HEK293T (cell line): ENCODE results near the gene APMAP.

Experiments used
- CTCF ChIA-PET: fragments of 350-600 bp; formaldehyde crosslinking; extraction: SDS; loops from one replicate; lab custom pipeline; 2021; ENCODE audit warnings: antibody characterized with exemption, inconsistent platforms; lab: Yijun Ruan, JAX
- POLR2A ChIA-PET: fragments of 350-600 bp; formaldehyde crosslinking; extraction: SDS; loops from one replicate; lab custom pipeline; 2020; ENCODE audit warnings: antibody characterized with exemption, inconsistent platforms; lab: Yijun Ruan, JAX
- DNase-seq: peaks from one replicate; pipeline ENCODE4 v3.0.0; 2012; ENCODE audit warnings: mixed read lengths; ENCODE audit errors: extremely low spot score
- ARNT ChIP-seq: fragments of 450-650 bp; IDR thresholded peaks from 2 replicates; pipeline ENCODE4 v1.6.1; 2017; ENCODE audit warnings: mild to moderate bottlenecking
- BHLHE40 ChIP-seq: fragments of 450-650 bp; IDR thresholded peaks from 2 replicates; pipeline ENCODE4 v1.6.1; 2016; ENCODE audit warnings: mild to moderate bottlenecking, moderate library complexity, borderline replicate concordance
- CTBP1 ChIP-seq: fragments of 450-650 bp; IDR thresholded peaks from 2 replicates; pipeline ENCODE4 v1.6.1; 2016; ENCODE audit warnings: borderline replicate concordance
- ELF4 ChIP-seq: fragments of 450-650 bp; IDR thresholded peaks from 2 replicates; pipeline ENCODE4 v1.6.1; 2017; ENCODE audit warnings: antibody characterized with exemption
- FOXA1 ChIP-seq: fragments of 450-650 bp; IDR thresholded peaks from 2 replicates; pipeline ENCODE4 v1.6.1; 2016; ENCODE audit warnings: mild to moderate bottlenecking
- FOXK2 ChIP-seq: fragments of 450-650 bp; IDR thresholded peaks from 2 replicates; pipeline ENCODE4 v1.6.1; 2016; ENCODE audit warnings: mild to moderate bottlenecking
- FOXM1 ChIP-seq: fragments of 450-650 bp; IDR thresholded peaks from 2 replicates; pipeline ENCODE4 v1.6.1; 2017; ENCODE audit warnings: mild to moderate bottlenecking, borderline replicate concordance
- HDGF ChIP-seq: fragments of 450-650 bp; IDR thresholded peaks from 2 replicates; pipeline ENCODE4 v1.6.1; 2017; ENCODE audit warnings: antibody characterized with exemption, borderline replicate concordance
- L3MBTL2 ChIP-seq: fragments of 450-650 bp; conservative IDR thresholded peaks from 2 replicates; pipeline ENCODE4 v1.6.1; 2016; ENCODE audit warnings: mild to moderate bottlenecking
- LEF1 ChIP-seq: fragments of 450-650 bp; IDR thresholded peaks from 2 replicates; pipeline ENCODE4 v1.6.1; 2017; ENCODE audit warnings: mild to moderate bottlenecking, borderline replicate concordance
- NFRKB ChIP-seq: fragments of 450-650 bp; IDR thresholded peaks from 2 replicates; pipeline ENCODE4 v1.6.1; 2016; ENCODE audit warnings: mild to moderate bottlenecking, moderate library complexity
- SP1 ChIP-seq: fragments of 450-650 bp; IDR thresholded peaks from 2 replicates; pipeline ENCODE4 v1.6.1; 2017
- SUZ12 ChIP-seq: fragments of 450-650 bp; IDR thresholded peaks from 2 replicates; pipeline ENCODE4 v1.6.1; 2016; ENCODE audit warnings: mild to moderate bottlenecking
- TARDBP ChIP-seq: fragments of 450-650 bp; IDR thresholded peaks from 2 replicates; pipeline ENCODE4 v1.6.1; 2016
- ZNF384 ChIP-seq: fragments of 450-650 bp; IDR thresholded peaks from 2 replicates; pipeline ENCODE4 v1.6.1; 2016
- TF ChIP-seq, protein P1 (sequence below): fragments of 450-650 bp; IDR thresholded peaks from 2 replicates; pipeline ENCODE4 v1.6.1; 2016

APMAP gene

DNA sequence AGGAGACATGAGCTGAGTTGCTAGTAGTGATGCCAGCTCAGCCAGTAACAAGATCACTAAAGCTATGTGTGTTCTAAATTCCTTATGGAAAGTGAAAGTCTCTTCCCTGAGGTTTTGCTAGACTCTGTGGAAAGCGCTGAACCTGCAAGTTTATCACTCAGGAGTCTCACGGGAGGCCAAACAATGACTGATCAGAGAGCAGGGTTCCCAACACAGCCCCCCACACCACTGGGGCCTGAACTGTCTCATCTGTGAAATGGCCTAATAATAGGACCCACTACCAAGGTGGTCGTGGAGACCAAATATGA lies 45.5 kb upstream of the APMAP start:
- ChIA-PET POLR2A (no interaction called here), CTCF (no interaction called here)
- TF ChIP-seq, protein P1, sequence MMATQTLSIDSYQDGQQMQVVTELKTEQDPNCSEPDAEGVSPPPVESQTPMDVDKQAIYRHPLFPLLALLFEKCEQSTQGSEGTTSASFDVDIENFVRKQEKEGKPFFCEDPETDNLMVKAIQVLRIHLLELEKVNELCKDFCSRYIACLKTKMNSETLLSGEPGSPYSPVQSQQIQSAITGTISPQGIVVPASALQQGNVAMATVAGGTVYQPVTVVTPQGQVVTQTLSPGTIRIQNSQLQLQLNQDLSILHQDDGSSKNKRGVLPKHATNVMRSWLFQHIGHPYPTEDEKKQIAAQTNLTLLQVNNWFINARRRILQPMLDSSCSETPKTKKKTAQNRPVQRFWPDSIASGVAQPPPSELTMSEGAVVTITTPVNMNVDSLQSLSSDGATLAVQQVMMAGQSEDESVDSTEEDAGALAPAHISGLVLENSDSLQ, result no peak
- TF ChIP-seq SUZ12 (no peak), FOXA1 (no peak)
- no peak for DNase-seq

GRCh38 chr20:25037288-25038102 lies 44.9 kb upstream of the APMAP start:
- POLR2A ChIA-PET, result no interaction called here
- CTCF ChIA-PET, result no interaction called here
- TF ChIP-seq CTBP1 (no peak), SP1 (no peak), LEF1 (no peak), FOXA1 (no peak)
- no peak for DNase-seq

DNA sequence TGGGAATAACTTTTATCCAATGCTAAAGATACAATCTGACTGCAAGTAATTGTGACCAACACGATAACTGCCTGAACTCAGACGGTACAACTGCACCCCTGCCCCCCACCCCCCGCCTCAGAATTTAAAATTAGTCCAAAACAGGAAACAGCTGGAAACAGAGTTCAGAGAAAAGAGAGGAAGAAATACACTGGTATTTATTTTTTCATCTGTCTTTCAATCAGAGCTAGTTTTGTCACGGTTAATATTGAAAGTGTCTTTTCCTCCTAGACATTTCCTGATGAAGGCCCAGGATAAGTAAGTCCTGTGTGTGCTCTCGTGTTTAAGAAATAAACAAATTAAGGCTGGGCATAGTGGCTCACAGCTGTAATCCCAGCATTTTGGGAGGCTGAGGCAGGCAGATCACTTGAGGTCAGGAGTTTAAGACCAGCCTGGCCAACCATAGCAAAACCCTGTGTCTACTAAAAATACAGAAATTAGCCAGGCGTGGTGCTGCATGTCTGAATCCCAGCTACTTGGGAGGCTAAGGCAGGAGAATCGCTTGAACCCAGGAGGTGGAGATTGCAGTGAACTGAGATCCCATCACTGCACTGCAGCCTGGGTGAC lies 43.9 kb upstream of the APMAP start:
- TF ChIP-seq LEF1 (no peak), CTBP1 (no peak), NFRKB (no peak), SUZ12 (no peak), L3MBTL2 (no peak), TARDBP (no peak), ZNF384 (no peak), HDGF (no peak), SP1 (no peak), FOXA1 (no peak), ARNT (no peak), BHLHE40 (no peak), ELF4 (no peak), FOXM1 (no peak)
- TF ChIP-seq, protein P1, result no peak
- CTCF ChIA-PET, result no interaction called here
- no peak for DNase-seq
- POLR2A ChIA-PET, result no interaction called here

- CTCF ChIA-PET, result no interaction called here
These were observed 43.4 kb upstream of the APMAP start for GRCh38 chr20:25035921-25036320.

GRCh38 chr20:25033924-25034300 lies 41.4 kb upstream of the APMAP start:
- ChIA-PET POLR2A (no interaction called here), CTCF (interaction anchor here (1.9 kb wide), 1 partner anchor 10 kb away, joined by 4 read pairs; no protein-coding TSS in a partner anchor)

More at GRCh38 chr20:25035921-25036320, 43.4 kb upstream of the APMAP start:
- POLR2A ChIA-PET, result no interaction called here
- no peak for TF ChIP-seq NFRKB
- TF ChIP-seq SUZ12, result no peak
- TF ChIP-seq LEF1, result no peak
- no peak for DNase-seq

GRCh38 chr20:25033265-25033923 lies 40.8 kb upstream of the APMAP start:
- TF ChIP-seq CTBP1 (no peak), ARNT (no peak), SP1 (no peak), BHLHE40 (no peak), SUZ12 (no peak), ZNF384 (no peak), NFRKB (no peak)
- TF ChIP-seq, protein P1, result no peak
- ChIA-PET POLR2A (no interaction called here), CTCF (interaction anchor here (1.9 kb wide), 1 partner anchor 10 kb away, joined by 4 read pairs; no protein-coding TSS in a partner anchor)
- no peak for DNase-seq

More at GRCh38 chr20:25033924-25034300, 41.4 kb upstream of the APMAP start:
- no peak for DNase-seq
- TF ChIP-seq ELF4, result no peak
- TF ChIP-seq TARDBP, result no peak
- TF ChIP-seq FOXM1, result no peak
- TF ChIP-seq L3MBTL2, result no peak
- no peak for TF ChIP-seq LEF1
- no peak for TF ChIP-seq HDGF
- TF ChIP-seq ARNT, result no peak
- TF ChIP-seq CTBP1, result no peak
- TF ChIP-seq ZNF384, result no peak
- TF ChIP-seq SP1, result no peak
- no peak for TF ChIP-seq FOXA1
- TF ChIP-seq FOXK2, result no peak
- TF ChIP-seq NFRKB, result no peak
- no peak for TF ChIP-seq SUZ12
- no peak for TF ChIP-seq BHLHE40
- TF ChIP-seq, protein P1, result no peak
